ENCODE results near the gene EAPP.
"Not testable (repeated sequence)": the region's sequence is repeated elsewhere in the genome, so short reads cannot be mapped to it uniquely, and the experiment has no call there.

Gene EAPP

GRCh38 chr14:34478261-34478660, 61.2 kb downstream of the EAPP start:
- no peak for DNase-seq

GRCh38 chr14:34476036-34476435, 63.5 kb downstream of the EAPP start:
- not testable (repeated sequence) for DNase-seq

- no peak for DNase-seq
Measured at GRCh38 chr14:34475163-34475562, 64.3 kb downstream of the EAPP start.

DNA sequence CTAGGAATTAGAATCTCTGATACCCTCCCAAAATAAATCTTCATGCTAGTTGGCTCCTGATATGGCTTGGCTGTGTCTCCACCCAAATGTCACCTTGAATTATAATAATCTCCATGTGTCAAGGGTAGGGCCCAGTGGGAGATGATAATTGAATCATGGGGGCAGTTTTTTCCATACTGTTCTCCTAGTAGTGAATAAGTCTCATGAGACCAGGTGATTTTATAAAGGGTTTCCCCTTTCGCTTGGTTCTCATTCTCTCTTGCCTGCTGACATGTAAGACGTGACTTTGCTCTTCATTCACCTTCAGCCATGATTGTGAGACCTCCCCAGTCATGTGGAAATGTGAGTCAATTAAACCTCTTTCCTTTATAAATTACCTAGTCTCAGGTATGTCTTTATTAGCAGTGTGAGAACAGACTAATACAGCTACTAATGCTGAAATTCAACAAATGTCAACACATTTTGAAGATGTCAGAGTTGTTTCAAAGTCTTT, 65.3 kb downstream of the EAPP start:
- DNase-seq: no peak

- no peak for DNase-seq
Measured at GRCh38 chr14:34472706-34473279, 66.7 kb downstream of the EAPP start.

DNA sequence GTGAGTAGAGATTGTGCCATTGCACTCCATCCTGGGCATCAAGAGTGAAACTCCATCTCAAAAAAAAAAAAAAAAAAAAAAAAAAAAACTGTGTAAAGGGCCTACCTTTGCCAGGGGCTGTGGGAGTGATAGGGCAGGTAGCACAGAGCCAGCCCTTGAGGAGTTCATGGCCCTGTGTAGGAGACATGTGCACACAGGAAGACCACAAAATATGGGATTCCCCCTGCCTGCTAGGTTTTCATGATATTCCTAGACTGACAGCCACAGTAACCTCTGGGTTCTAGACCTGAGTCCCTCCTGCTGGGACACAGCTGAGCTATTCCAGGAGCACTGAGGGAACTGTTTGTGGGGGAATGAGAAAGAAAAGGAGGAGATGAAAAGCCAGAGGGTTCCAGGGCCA, 69.2 kb downstream of the EAPP start:
- no peak for DNase-seq

DNA sequence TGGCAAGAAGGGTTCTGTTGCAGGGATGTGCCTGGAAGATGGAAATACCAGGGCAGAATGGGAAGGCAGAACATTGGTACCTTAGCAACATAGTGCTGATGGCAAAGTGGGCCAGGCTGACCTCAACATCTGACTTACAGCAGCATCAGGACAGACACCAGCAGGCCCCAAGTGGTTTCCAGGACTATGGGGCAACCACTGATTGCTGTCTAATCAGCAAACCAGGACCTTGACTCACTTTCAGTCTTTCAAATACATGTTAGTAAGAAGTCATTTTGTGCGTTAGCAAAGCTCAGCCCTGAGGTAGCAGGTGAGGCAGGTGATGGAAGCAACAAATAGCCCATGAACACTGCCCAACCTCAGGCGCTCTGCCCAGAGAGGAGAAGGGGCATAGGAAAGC, 72.8 kb downstream of the EAPP start:
- DNase-seq: no peak

Data from SHP77 treated with DMSO at 0.1 percent for 48 hours (cell line).